ENCODE data around the gene GSTK1.

GSTK1 gene

DNA sequence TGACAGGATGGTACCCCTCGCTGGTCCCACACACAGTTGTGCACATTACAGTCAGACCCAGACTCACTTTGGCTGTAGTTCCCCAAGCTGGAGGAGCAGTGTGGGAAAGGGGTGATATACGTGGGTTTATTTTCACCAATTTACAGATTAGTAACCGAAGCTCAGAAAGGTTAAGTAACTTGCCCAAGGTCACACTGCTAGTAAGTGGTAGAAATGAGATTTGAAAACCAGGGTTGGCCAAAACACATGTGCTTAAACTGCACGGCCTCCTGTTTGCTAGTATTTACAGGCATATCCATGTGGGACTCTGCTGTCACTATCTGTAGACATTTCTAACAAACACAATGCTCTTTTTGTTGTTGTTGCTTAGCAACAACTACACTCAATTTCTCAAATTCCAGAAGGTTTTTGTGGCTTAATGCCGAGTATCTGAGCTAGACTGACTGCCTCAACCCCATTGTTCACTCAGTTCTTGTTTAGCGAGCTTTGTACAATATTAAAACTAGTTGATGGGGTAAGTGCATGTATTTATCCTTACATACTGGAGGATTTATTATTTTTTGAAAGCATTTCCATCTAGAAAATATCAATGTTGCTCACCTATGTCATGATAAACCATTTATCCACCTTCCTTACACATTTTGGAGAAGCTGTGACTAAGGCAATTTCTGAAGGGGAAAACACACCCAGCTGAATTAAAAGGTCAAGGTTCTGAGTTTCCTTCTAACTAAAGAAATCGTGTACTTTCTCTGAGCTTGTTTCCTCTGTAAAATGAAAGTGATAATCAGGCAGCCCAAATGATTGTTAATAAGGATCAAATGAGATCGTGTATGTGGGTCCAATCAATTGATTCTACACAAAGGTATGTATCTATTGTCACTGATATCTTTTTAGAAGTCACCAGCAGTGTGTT is 16.2 kb downstream of the GSTK1 start:
- no peak overlapping the region for H3K4me3 ChIP-seq (ENCODE audit: low read length)
- H3K9me3 ChIP-seq (ENCODE audit: control insufficient read depth, low read depth, low read length): no peaks in the 10 kb centered on the region
- no peak overlapping the region for H3K27ac ChIP-seq (ENCODE audit: low read length)
- peaks cover 11% of the 10 kb centered on the region for H3K4me1 ChIP-seq (ENCODE audit: control insufficient read depth, low read depth, low read length)
- H3K27me3 ChIP-seq (ENCODE audit: control insufficient read depth, insufficient read depth, low read length): no peaks in the 10 kb centered on the region
- no peaks in the 10 kb centered on the region for H3K36me3 ChIP-seq (ENCODE audit: control insufficient read depth, low read depth, low read length)
- H3K9ac ChIP-seq (ENCODE audit: low read length): no peak overlapping the region

- Histone ChIP-seq H3K27ac (ENCODE audit: low read length) (no peak overlapping the region), H3K9ac (ENCODE audit: low read length) (no peak overlapping the region), H3K9me3 (ENCODE audit: control insufficient read depth, low read depth, low read length) (no peaks in the 10 kb centered on the region), H3K27me3 (ENCODE audit: control insufficient read depth, insufficient read depth, low read length) (no peaks in the 10 kb centered on the region), H3K4me3 (ENCODE audit: low read length) (no peak overlapping the region), H3K36me3 (ENCODE audit: control insufficient read depth, low read depth, low read length) (no peaks in the 10 kb centered on the region), H3K4me1 (ENCODE audit: control insufficient read depth, low read depth, low read length) (peaks cover 16% of the 10 kb centered on the region)
Observed at GRCh38 chr7:143280160-143280559, 16.9 kb downstream of the GSTK1 start.

GRCh38 chr7:143280566-143280965 is 17.3 kb downstream of the GSTK1 start:
- Histone ChIP-seq H3K27ac (ENCODE audit: low read length) (no peak overlapping the region), H3K4me3 (ENCODE audit: low read length) (no peak overlapping the region), H3K27me3 (ENCODE audit: control insufficient read depth, insufficient read depth, low read length) (no peaks in the 10 kb centered on the region), H3K4me1 (ENCODE audit: control insufficient read depth, low read depth, low read length) (peaks cover 16% of the 10 kb centered on the region), H3K9me3 (ENCODE audit: control insufficient read depth, low read depth, low read length) (no peaks in the 10 kb centered on the region), H3K9ac (ENCODE audit: low read length) (no peak overlapping the region), H3K36me3 (ENCODE audit: control insufficient read depth, low read depth, low read length) (no peaks in the 10 kb centered on the region)

DNA sequence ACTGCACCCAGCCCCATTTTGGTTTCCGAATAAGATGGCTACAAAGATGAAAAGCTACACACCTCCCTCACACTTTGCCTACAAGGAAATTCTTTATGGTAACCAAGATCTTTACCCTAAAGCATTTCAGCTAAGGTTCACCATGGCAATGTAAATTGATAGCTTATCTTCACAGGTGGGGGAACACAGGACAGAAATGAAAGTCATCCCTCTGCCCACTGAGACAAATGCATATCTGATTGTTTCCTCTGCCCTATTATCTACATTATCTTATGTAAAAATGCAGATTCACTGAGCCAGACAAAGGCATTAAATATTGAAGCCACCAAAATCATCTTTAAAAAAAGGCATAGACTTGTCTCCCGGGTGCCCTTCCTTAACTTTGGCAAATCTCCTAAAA is 18.3 kb downstream of the GSTK1 start:
- Histone ChIP-seq H3K4me1 (ENCODE audit: control insufficient read depth, low read depth, low read length) (peaks cover 16% of the 10 kb centered on the region), H3K9ac (ENCODE audit: low read length) (no peak overlapping the region), H3K36me3 (ENCODE audit: control insufficient read depth, low read depth, low read length) (no peaks in the 10 kb centered on the region), H3K9me3 (ENCODE audit: control insufficient read depth, low read depth, low read length) (no peaks in the 10 kb centered on the region), H3K27ac (ENCODE audit: low read length) (no peak overlapping the region), H3K27me3 (ENCODE audit: control insufficient read depth, insufficient read depth, low read length) (peaks cover 4% of the 10 kb centered on the region), H3K4me3 (ENCODE audit: low read length) (no peak overlapping the region)

- no peaks in the 10 kb centered on the region for H3K9me3 ChIP-seq (ENCODE audit: control insufficient read depth, low read depth, low read length)
- H3K36me3 ChIP-seq (ENCODE audit: control insufficient read depth, low read depth, low read length): no peaks in the 10 kb centered on the region
- H3K27me3 ChIP-seq (ENCODE audit: control insufficient read depth, insufficient read depth, low read length): peaks cover 10% of the 10 kb centered on the region
- no peak overlapping the region for H3K27ac ChIP-seq (ENCODE audit: low read length)
- no peak overlapping the region for H3K4me3 ChIP-seq (ENCODE audit: low read length)
- no peak overlapping the region for H3K9ac ChIP-seq (ENCODE audit: low read length)
- H3K4me1 ChIP-seq (ENCODE audit: control insufficient read depth, low read depth, low read length): peaks cover 16% of the 10 kb centered on the region
Observed at GRCh38 chr7:143282124-143282523, 18.9 kb downstream of the GSTK1 start.

DNA sequence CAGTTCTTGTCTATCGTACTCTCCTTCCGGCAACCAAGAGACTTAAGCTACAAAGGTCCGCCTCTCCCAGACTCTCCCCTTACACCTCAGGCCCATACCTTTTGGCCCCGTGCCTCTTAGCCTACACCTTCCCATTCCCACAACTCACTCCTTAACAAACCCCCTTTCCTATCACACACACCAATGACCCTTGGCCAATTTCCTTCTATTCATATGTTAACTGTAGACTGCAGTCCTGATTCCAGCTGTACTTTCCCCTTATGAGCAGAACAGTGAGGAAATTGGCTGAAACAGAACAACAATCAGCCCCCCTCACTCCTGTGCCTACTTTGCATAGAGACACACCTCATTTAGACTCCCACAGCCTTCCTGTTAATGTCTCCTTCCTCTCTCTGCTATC is 20.1 kb downstream of the GSTK1 start:
- Histone ChIP-seq H3K9me3 (ENCODE audit: control insufficient read depth, low read depth, low read length) (no peaks in the 10 kb centered on the region), H3K27me3 (ENCODE audit: control insufficient read depth, insufficient read depth, low read length) (peaks cover 18% of the 10 kb centered on the region), H3K36me3 (ENCODE audit: control insufficient read depth, low read depth, low read length) (no peaks in the 10 kb centered on the region), H3K4me1 (ENCODE audit: control insufficient read depth, low read depth, low read length) (peaks cover 16% of the 10 kb centered on the region), H3K27ac (ENCODE audit: low read length) (no peak overlapping the region), H3K4me3 (ENCODE audit: low read length) (no peak overlapping the region), H3K9ac (ENCODE audit: low read length) (no peak overlapping the region)

DNA sequence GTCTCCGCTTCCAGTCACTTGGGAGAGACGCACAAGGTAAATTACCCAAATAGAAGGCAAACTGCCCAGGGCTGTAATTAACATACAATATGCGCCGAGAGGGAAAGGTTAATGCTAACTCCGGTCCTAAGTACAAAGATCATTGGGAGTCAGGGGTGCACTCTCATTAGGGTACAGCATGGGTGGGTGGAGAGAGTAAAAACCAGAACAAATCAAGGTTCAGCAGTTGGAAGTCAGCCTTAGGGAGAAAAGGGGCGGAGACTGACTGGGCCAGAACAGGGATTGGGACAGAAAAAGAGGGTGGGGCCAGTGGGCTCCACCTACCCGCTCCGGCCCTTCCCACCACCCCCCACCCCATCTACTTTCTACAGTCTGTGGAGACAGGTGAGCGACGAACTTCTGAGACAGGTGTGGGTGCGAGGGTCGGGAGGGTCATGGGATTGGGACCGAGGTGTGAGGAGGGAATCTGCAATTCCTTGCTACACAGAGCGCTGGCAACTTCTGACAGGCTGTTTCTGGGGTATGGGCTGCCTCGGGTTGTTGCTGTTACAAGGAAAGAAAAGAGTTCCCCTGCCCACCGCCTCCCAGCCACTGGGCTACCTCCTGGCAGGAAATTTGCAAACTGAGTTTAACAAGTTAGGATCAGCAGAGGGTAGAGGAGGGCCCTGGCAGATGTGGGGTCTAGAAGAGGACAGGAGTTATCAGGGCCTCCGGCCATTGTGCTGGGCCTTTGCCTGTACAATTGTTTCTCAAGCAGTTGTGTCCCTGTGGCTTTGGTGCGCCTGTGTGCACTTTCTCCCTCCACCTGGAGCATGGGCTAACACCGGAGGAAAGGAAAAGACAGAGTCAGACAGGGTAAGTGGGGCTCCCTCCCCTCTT is 21.6 kb downstream of the GSTK1 start, which contains the start of gene TMEM139:
TMEM139 (plus strand) TSS at position 368 of the 879 bp plus-strand sequence. CDS start 1,000 bp downstream, outside the sequence.
- no peak within 1 kb of the TSS for H3K27ac ChIP-seq (ENCODE audit: low read length)
- H3K36me3 ChIP-seq (ENCODE audit: control insufficient read depth, low read depth, low read length): no peaks in the 10 kb centered on the region
- peaks cover 18% of the 10 kb centered on the region for H3K27me3 ChIP-seq (ENCODE audit: control insufficient read depth, insufficient read depth, low read length)
- peaks cover 22% of the 10 kb centered on the region for H3K4me1 ChIP-seq (ENCODE audit: control insufficient read depth, low read depth, low read length)
- no peaks in the 10 kb centered on the region for H3K9me3 ChIP-seq (ENCODE audit: control insufficient read depth, low read depth, low read length)
- H3K4me3 ChIP-seq (ENCODE audit: low read length): peak within 1 kb of the TSS; percentile 40
- no peak within 1 kb of the TSS for H3K9ac ChIP-seq (ENCODE audit: low read length)

DNA sequence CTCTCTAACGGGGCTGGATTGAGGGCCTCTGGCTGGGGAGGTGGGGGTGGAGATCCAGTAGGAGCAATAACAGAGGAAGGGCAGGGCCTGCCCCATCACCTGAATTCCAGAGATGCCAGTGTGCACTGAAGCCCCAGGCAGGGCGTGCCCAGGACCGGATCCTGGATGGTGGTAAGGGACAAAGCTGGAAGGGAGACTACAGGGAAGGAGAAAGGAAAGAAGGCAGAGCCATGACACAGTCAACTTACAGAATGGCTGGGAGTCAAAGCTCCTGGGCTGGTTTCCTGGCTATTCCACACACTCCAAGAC is 22.2 kb downstream of the GSTK1 start:
- Histone ChIP-seq H3K9ac (ENCODE audit: low read length) (no peak overlapping the region), H3K36me3 (ENCODE audit: control insufficient read depth, low read depth, low read length) (peaks cover 3% of the 10 kb centered on the region), H3K4me3 (ENCODE audit: low read length) (no peak overlapping the region), H3K27ac (ENCODE audit: low read length) (no peak overlapping the region), H3K4me1 (ENCODE audit: control insufficient read depth, low read depth, low read length) (peaks cover 22% of the 10 kb centered on the region), H3K9me3 (ENCODE audit: control insufficient read depth, low read depth, low read length) (no peaks in the 10 kb centered on the region), H3K27me3 (ENCODE audit: control insufficient read depth, insufficient read depth, low read length) (peaks cover 18% of the 10 kb centered on the region)

DNA sequence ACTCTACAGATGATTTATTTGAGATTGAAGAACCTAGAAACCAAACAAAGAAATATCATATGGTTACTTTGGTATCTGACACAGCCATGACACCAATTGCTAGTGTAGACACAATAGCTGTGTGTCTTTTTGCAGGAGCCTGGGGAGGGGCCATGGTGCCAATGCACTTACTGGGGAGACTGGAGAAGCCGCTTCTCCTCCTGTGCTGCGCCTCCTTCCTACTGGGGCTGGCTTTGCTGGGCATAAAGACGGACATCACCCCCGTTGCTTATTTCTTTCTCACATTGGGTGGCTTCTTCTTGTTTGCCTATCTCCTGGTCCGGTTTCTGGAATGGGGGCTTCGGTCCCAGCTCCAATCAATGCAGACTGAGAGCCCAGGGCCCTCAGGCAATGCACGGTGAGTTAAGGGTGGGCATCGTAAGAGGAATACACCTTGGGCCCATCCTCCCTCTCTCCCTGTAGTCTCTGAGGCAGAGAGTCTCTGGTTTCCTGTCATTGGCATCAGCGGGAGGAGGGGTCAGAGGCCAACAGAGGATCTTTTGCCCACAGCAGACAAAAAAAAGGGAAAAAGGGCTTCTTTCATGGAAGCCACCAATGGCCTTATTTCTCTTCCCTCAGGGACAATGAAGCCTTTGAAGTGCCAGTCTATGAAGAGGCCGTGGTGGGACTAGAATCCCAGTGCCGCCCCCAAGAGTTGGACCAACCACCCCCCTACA is 22.7 kb downstream of the GSTK1 start:
- Histone ChIP-seq H3K27ac (ENCODE audit: low read length) (no peak overlapping the region), H3K9me3 (ENCODE audit: control insufficient read depth, low read depth, low read length) (no peaks in the 10 kb centered on the region), H3K27me3 (ENCODE audit: control insufficient read depth, insufficient read depth, low read length) (peaks cover 18% of the 10 kb centered on the region), H3K36me3 (ENCODE audit: control insufficient read depth, low read depth, low read length) (peaks cover 8% of the 10 kb centered on the region), H3K4me3 (ENCODE audit: low read length) (no peak overlapping the region), H3K9ac (ENCODE audit: low read length) (no peak overlapping the region), H3K4me1 (ENCODE audit: control insufficient read depth, low read depth, low read length) (peaks cover 22% of the 10 kb centered on the region)

DNA sequence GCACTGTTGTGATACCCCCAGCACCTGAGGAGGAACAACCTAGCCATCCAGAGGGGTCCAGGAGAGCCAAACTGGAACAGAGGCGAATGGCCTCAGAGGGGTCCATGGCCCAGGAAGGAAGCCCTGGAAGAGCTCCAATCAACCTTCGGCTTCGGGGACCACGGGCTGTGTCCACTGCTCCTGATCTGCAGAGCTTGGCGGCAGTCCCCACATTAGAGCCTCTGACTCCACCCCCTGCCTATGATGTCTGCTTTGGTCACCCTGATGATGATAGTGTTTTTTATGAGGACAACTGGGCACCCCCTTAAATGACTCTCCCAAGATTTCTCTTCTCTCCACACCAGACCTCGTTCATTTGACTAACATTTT is 23.3 kb downstream of the GSTK1 start:
- peaks cover 13% of the 10 kb centered on the region for H3K36me3 ChIP-seq (ENCODE audit: control insufficient read depth, low read depth, low read length)
- H3K4me3 ChIP-seq (ENCODE audit: low read length): no peak overlapping the region
- peaks cover 22% of the 10 kb centered on the region for H3K4me1 ChIP-seq (ENCODE audit: control insufficient read depth, low read depth, low read length)
- H3K27ac ChIP-seq (ENCODE audit: low read length): no peak overlapping the region
- H3K9me3 ChIP-seq (ENCODE audit: control insufficient read depth, low read depth, low read length): no peaks in the 10 kb centered on the region
- H3K27me3 ChIP-seq (ENCODE audit: control insufficient read depth, insufficient read depth, low read length): peaks cover 18% of the 10 kb centered on the region
- H3K9ac ChIP-seq (ENCODE audit: low read length): no peak overlapping the region

- Histone ChIP-seq H3K27ac (ENCODE audit: low read length) (no peak overlapping the region), H3K4me1 (ENCODE audit: control insufficient read depth, low read depth, low read length) (peaks cover 22% of the 10 kb centered on the region), H3K9ac (ENCODE audit: low read length) (no peak overlapping the region), H3K36me3 (ENCODE audit: control insufficient read depth, low read depth, low read length) (peaks cover 23% of the 10 kb centered on the region), H3K9me3 (ENCODE audit: control insufficient read depth, low read depth, low read length) (no peaks in the 10 kb centered on the region), H3K4me3 (ENCODE audit: low read length) (no peak overlapping the region), H3K27me3 (ENCODE audit: control insufficient read depth, insufficient read depth, low read length) (peaks cover 18% of the 10 kb centered on the region)
Observed at GRCh38 chr7:143287339-143287934, 24.2 kb downstream of the GSTK1 start.
